Stimulated activated CD8-positive, alpha-beta memory T cell treated with anti-CD3 and anti-CD28 coated beads, Interleukin-7, amount 100 ng/mL, for 4 hours (primary cell): ENCODE data around the gene PARK7.
"Not testable (repeated sequence)": the region's sequence is repeated elsewhere in the genome, so short reads cannot be mapped to it uniquely, and the experiment has no call there.

Experiments
- DNase-seq, 2 donors: peaks; one replicate each; pipeline ENCODE4 v3.0.0-alpha.2; 2020; ENCODE audit warnings: low read depth in 2 of 2

PARK7 gene

DNA sequence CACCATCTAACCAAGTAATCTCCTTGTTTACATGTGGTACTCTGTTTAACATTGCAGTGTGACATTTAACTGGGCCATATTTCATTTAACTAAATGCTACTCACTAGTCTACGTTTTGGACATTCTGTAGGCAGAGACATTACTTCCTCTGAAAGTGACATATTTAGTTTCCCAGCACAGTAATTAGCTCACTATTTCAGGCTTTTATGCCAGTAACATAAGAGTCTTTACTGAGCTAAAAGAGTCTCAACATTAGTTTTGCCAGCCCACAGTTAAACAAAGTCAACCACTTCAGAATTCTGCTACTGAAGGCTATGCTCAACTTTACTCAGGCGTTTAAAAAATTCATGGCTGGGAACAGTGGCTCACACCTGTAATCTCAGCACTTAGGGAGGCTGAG lies 18.3 kb upstream of the PARK7 start:
- no peak for DNase-seq

DNA sequence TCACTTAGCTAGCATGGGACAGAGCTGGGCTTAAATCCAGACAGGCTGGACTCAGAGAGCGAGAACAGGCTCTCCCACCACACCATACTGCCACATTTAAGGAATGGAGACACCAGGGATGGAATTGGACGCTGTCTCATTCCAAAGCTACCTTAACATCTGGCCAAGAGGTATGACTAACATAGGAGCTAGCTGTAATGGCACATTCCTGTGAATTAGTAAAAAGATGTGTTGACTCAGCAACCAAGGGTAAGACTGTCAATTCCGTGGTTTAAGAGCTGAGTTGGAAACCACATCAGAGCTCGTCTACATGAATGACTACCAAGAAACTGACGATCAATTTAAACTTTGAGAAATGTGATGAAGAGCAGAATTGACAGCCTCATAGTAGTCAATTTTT lies 12.6 kb upstream of the PARK7 start:
- DNase-seq = peak in 1 of 2 donors; percentile 33

DNA sequence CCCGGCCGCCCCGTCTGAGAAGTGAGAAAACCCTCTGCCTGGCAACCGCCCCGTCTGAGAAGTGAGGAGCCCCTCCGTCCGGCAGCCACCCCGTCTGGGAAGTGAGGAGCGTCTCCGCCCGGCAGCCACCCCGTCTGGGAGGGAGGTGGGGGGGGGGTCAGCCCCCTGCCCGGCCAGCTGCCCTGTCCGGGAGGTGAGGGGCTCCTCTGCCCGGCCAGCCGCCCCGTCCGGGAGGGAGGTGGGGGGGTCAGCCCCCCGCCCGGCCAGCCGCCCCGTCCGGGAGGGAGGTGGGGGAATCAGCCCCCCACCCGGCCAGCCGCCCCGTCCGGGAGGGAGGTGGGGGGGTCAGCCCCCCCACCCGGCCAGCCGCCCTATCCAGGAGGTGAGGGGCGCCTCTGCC lies 8.7 kb upstream of the PARK7 start:
- DNase-seq = not testable (repeated sequence)

DNA sequence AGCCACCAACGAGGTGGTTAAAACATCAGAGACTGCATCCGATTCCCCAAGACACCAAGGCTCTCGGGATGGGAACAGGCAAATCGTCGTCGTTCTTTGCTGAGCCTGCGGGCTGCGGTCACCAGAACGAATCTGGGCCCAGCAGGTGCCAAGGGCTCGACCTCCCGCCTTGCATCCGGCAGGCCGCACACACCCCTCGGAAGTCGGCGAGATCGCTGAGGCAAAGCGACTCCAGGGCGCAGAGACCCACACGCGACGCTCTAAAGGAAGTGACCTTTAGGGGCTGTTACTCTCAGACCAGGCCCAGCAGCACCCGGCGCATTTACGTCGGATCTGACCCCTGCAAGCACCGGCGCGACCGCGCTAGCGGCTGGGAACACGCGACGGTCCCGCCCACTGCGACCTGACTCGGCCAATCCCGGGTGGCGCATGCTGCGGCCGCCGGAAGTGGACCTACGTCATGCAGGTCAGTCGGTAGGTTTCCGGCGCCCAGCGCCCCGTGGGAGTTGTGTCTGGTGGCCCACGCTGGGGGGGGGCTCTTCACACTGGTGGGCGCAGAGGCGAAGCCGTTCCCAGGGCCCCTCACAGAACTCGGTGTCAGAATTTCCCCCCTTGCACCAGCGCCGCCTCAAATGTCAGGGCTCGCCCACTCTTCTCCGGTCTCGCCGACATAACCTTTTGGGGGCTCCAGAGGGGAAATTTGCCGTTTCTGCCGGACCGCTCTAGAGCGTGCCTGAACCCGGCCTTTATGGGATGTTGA lies 7.5 kb upstream of the PARK7 start:
- DNase-seq = peak; percentile 87 to 97

DNA sequence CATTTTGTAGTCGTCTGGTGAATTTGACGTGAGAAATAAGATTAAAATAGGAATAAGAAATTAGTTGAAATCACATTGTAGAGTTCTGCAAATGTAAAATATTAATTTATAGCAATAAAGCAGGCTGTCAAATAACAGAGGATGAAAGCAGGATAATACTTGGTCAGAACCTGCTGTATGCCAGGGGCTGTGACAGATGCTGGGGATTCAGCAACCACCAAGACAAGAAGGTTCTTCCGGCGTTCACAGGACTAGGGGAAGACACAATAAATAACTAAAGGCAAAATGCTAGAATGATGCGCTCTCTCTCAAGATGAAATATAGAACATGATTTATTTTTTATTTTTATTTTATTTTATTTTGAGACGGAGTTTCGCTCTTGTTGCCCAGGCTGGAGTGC lies 6.8 kb upstream of the PARK7 start:
- DNase-seq = no peak

DNA sequence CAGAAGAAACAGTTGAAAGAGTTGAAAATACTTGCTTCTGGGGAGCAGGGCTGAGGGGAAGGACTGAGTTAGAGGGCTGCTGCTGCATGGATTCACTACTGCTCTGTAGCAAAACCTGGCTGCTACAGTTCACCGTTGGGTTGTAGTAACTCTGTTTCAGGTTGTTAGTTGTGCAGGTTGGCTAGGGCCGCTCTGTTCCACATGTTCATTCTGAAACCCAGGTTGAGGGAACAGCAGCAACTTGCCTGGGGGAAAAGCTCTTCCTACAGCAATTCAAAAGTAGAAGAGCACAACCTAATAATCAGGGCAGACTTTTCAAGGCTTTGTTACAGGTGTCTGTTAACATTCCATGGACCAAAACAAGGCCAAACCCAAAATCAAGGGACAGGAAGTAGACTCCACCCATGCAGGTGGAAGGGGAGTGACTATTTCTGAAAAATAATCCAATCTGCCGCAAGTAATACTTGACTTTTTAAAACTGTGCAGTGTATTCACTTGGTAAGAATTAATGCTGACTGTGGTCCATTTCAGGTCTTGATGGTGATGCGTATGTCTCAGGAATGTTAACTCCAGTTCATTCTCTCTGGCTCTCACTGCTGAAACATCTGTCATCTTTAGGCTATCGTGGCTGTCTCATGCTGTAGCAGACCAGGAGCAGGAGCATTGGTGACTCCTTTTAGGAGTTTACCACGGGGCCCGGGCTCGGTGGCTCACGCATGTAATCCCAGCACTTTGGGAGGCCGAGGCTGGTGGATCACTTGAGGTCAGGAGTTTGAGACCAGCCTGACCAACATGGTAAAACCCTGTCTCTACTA lies 5.1 kb upstream of the PARK7 start:
- DNase-seq = no peak

DNA sequence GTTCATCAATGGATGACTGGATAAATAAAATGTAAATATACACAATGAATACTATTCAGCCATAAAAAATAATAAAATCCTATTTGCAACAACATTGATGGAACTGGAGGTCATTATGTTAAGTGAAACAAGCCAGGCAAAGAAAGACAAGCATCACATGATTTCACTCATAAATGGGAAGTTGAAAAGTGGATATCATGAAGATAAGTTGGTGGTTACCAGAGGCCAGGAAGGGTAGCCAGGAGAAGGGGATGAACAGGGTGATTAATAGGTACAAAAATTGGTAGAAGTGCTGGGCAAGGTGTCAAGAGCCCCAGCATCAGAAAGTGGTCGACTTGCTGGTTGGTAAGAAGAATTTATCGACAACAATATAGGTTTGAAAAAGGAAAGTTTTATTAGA lies 1.3 kb upstream of the PARK7 start:
- no peak for DNase-seq

DNA sequence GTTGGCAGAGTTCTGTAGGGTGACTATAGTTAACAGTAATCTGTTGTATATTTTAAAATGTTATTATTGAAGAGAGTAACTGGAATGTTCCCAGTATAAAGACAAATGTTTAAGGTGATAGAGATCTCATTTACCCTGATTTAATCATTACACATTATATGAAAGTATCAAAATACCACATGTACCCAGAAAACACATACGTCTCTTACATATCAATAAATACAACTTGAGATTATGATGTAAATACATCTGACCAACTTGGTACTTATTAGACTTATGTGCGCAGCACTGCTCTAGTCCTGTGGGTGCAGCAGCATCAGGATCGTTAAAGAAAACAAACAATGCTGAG lies 670 bp upstream of the PARK7 start:
- DNase-seq = no peak

DNA sequence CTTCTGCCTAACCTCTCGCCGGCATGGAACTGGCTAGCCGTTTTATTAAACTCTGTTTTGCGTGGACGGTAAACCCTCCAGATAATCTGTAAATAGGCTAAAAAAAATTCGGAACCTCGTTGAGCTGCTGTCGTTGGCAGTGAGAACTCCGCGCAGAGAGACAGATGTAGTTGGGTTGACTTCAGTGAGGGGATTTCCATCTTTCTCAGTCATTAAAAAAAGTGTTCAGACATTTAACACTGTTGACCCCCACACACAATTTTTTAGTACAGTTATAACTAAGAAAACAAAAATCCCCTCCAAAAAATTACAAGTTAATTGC lies 464 bp downstream of the PARK7 start:
- DNase-seq = peak in 1 of 2 donors; percentile 31

DNA sequence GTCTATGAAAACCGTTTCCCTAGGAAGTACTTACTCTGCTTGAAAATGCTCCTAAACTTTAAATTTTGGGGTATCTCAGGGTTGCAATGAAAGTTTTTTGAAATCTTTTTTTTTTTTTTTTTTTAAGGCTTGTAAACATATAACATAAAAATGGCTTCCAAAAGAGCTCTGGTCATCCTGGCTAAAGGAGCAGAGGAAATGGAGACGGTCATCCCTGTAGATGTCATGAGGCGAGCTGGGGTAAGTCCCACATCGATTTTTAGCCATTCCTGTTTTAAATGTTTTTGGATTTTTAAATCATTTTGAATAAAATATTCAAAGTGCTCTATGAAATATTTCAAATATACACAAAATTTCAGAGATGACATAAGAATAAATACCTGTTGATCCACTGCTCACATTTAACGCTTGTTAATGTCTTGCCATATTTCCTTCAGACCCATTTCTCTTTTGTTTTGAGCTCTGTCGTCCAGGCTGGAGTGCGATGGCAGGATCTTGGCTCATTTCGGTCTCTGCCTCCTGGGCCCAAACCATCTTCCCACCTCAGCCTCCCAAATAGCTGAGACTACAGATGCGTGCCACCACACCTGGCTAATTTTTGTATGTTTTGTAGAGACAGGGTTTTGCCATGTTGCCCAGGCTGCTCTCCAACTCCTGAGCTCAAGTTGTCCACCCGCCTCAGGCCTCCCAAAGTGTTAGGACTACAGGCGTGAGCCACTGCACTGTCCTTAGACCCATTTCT lies 1.3 kb downstream of the PARK7 start:
- DNase-seq = no peak

DNA sequence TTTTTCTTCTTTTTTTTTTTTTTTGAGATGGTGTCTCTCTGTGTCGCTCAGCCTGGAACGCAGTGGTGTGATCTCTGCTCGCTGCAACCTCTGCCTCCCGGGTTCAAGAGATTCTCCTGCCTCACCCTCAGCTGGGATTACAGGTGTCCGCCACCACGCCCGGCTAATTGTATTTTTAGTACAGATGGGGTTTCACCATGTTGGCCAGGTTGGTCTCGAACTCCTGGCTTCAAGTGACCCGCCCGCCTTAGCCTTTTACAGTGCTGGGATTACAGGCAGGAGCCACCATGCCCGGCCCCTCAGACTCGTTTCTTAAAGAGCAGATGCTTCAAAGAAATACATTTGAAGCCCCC lies 1.8 kb downstream of the PARK7 start:
- DNase-seq = not testable (repeated sequence)

DNA sequence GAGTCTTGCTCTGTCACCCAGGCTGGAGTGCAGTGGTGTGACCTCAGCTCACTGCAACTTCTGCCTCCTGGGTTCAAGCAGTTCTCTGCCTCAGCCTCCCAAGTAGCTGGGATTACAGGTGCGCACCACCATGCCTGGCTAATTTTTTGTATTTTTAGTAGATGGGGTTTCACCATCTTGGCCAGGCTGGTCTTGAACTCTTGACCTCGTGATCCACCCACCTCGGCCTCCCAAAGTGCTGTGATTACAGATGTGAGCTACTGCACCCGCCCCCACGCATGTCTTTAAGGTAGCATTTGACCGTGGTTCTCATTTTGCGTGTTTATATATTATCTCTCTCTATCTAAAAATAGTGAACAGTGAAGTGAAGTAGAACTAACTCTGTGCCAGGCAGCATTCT lies 2.3 kb downstream of the PARK7 start:
- not testable (repeated sequence) for DNase-seq

DNA sequence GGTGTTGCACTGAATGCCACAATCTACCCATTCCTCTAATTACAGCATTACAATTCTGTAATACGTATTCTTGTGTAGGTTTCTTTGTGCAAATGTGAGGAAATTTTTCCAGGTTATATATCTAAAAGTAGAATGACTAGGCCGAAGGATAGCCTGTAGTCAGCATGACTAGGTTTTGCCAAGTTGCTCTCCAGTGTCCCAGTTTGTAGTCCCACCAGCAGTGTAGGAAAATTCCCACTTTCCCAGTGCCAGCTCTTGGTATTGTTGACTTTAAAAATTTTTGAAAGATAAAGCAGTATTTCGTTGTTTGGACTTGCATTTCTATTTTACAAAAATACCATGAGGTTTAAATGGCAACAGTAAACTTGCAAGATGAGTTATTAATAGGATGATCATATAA lies 3.0 kb downstream of the PARK7 start:
- DNase-seq = no peak

DNA sequence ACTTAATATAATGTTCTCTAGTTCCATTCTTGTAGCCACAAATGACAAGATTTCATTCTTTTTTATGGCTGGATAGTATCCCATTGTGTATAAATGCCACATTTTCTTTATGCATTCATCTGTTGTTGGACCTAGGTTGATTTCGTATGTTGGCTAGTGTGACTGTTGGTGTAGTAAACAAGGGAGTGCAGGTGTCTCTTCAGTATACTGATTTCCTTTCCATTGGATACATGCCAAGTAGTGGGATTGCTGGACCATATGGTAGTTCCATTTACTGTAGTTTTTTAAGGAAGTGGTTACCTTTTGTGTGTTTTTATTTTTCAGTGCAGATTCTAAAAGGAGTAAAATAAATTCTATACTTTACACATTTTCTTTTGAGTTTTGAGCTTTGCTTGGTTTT lies 5.7 kb downstream of the PARK7 start:
- DNase-seq = no peak

DNA sequence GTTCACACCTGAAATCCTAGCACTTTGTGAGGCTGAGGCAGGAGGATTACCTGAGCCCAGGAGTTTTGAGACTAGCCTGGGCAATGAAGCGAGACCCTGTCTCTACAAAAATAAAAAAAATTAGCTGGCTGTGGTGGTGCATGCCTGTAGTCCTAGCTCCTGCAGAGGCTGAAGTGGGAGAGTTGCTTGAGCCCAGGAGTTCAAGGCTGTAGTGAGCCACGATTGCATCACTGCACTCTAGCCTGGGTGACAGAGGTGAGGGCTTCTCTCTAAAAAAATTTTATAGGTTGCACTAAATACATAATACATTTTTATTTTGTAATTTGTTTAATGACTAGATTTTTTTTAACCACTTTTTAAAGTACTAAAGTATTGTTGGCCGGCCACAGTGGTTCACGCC lies 6.1 kb downstream of the PARK7 start:
- DNase-seq = no peak

DNA sequence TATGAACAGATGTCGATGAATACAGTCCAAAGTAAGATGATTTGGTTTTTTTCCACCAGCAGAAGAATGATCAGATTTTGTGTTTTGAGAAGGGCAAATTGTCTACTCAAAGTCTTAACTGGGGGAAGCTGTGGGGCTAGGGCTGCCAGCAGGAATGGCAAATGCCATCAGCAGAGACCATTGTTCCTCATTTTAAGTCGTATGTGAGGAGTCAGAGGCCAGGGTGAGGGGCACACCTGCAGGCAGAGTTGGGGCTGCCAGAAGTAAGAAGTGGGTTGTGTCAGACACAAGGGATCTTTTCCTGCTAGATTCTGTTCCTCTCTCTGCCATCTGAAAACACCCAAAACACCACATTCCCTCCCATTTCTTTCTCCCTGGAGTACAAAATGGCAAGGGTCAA lies 8.7 kb downstream of the PARK7 start:
- DNase-seq = no peak

DNA sequence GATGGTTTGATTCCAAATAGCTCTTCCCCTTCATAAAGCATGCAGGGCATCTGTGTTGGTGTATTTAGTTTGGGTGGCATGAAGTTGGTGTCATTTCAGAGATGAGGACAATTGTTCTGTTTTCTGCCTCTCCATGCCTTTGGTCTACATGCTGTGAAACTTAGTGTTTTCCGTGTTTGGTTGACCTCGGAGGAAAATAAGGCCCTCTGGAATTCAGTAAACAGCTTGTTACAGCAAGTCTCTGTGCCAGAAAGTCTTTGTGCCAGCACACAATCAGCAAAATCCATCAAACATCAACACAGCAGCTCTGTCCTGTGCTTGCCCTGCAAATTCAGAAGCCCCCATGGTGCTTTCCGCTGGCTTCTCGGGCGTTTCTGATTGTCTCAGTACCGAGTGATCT lies 9.5 kb downstream of the PARK7 start:
- DNase-seq = no peak

DNA sequence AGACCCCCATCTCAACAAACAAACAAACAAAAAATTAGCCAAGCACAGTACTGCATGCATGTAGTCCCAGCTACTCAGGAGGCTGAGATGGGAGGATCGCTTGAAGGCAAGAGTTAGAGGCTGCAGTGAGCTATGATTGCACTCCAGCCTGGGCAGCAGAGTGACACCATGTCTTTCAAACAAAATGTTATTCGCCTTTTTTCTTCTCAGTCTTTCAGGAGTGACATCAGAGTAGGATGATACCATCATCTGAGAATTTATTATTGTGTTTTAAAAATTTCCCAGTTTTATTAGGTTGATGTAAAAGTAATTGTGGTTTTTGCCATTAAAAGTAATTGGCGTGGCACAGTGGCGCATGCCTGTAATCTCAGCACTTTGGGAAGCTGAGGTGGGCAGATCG lies 10.8 kb downstream of the PARK7 start:
- DNase-seq = no peak

DNA sequence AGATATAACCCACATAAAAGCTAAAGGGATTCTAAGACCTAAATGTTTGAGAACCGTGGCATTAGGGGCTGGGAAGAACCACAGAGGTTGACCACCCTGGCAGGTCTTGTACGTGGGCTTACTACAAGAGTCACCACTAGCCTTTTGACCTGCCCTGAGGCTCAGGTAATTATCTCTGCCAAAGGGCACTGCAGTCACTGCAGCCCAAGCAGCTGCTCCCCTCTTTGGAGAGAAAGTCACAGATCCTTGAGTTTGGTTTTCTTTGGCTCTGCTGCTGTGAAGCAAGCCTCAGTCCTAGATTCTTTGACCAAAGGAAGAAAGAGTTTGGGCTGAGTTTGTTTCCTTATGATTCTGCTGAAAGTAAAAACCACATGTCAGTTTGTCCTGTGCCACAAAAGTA lies 11.6 kb downstream of the PARK7 start:
- no peak for DNase-seq

DNA sequence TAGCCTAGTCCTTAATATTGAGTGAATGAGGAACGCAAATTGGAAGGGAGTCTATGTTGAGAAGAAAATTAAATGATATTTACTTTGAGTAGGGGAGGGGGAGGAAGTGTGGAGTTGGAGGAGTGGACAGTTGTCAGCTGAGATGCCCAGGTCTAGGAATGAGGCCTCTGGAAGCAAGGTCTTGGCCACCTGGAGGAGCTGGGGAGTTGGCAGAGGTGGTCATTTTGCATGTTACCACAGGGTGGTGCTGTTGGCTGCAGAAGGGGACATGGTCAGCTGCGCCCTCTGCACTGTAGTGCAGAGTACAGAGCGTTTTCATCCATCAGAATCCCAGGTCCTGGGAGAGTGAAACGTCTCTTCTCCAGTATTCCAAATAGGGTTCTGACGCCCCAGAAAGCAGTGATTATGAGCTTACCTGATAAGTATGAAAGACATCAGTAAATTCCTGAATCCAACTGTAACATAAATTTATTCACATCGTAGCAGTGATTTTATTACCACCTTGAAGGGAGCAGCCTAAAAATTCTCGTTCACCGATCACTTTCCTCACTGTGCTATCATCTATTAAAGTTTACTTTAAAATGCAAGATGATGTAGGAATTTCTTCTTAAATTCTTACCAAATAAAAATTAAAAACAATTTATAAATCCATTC lies 13.8 kb downstream of the PARK7 start:
- DNase-seq = no peak

DNA sequence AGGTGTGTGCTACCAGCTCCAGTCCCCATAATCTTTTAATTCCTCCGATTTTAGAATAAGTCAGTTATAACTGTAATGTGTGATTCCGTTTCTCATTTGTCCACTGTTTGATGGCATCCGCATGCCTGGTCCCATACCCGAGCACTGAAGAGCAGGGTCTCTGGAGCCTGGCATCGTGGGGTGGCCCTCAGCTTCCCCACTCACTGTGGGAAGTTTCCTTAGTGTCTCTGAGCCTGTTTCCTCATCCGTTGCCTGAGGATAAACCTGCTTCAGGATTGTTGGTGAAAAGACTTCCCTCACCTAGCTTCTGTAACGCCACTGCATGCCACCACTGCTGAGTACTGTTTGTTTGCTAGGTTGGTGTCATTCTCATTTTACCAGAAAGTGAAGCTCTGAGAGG lies 19.5 kb downstream of the PARK7 start:
- no peak for DNase-seq

DNA sequence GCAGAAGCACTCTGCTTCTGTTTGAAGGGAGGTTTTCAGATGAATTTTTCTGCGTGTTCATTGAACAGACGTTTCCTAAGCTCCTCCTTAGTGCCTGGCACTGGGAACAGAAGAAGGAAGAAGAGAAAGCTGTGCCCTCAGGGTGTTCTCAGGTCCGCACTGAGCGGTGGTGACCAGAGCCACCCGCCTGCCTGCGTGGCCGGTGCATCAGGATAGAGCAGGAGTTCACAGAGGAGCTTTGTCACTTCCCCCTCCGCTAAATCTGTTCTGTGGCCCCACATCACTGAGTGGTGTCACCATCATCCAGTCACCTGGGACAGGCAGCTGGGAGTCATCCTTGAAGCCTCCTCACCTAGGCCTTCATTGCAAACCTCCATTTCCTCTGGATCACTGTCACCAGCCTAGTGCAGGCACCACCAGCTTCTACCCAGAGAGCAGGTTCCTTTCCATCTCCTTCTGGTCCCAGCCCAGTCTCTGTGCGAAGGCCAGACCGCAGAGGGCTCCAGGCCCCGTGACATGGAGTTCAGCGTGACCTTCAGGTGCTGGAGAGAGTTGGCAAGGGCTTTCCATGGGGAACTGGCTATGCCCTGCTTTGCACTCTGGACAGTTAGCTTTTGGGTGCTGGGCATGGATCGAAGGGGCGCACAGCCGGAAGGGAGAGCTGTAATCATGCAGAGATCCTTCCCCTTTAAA lies 21.7 kb downstream of the PARK7 start:
- DNase-seq = no peak
